Muscle of leg (tissue), 11 donors: Measurements from ENCODE around the gene CDH20. TPM values are rescaled to one million over a fixed set of nuclear protein-coding genes. Genes with fewer than 3 reads are reported as not detected.

Experiments used
- DNase-seq: peaks from one replicate; pipeline ENCODE4 v3.0.0; 2013
- H3K27ac ChIP-seq: one replicate; pipeline ENCODE4 v1.5.1; 2013; ENCODE audit warnings: mild to moderate bottlenecking, low read length, control low read depth
- H3K27me3 ChIP-seq: one replicate; pipeline ENCODE4 v1.6.1; 2013; ENCODE audit warnings: low read length; ENCODE audit not compliant: control insufficient read depth, insufficient read depth
- H3K36me3 ChIP-seq: one replicate; pipeline ENCODE4 v1.6.1; 2013; ENCODE audit warnings: low read length; ENCODE audit not compliant: control insufficient read depth, insufficient read depth
- H3K4me1 ChIP-seq: one replicate; pipeline ENCODE4 v1.6.1; 2013; ENCODE audit warnings: low read length; ENCODE audit not compliant: control insufficient read depth, insufficient read depth
- H3K4me3 ChIP-seq: one replicate; pipeline ENCODE4 v1.5.1; 2013; ENCODE audit warnings: low read length, control low read depth
- H3K9me3 ChIP-seq: replicated peaks from 2 replicates; pipeline ENCODE4 v1.6.1; 2013; ENCODE audit warnings: low read depth, low read length; ENCODE audit not compliant: control insufficient read depth
- WGBS: methylation state at CpG from one replicate; pipeline ENCODE4 v1.1.5; 2013; ENCODE audit warnings: missing lambda C conversion rate; ENCODE audit not compliant: insufficient coverage; 5-methylcytosine and 5-hydroxymethylcytosine counted together
- polyA plus RNA-seq, 8 donors: library from polyadenylated mRNA; unstranded; fragments of 120-200 nt; gene quantifications; one replicate each; pipeline versions ENCODE4 v1.2.1 to v1.2.3, GENCODE V29; 2013; ENCODE audit warnings: inconsistent platforms in 1 of 8, low replicate concordance in 1 of 8; ENCODE audit not compliant: insufficient read length in 8 of 8, insufficient read depth in 1 of 8
- total RNA-seq: library from RNA; stranded (reverse); fragments of 120-200 nt; gene quantifications from one replicate; pipeline ENCODE4 v1.2.4, GENCODE V29; 2013

CDH20 gene
- total and polyA plus RNA-seq, 9 donors, result 0.44 to 1.7 (median 1.1) TPM

- Histone ChIP-seq H3K9me3 (no peaks in the 10 kb centered on the region), H3K36me3 (no peaks in the 10 kb centered on the region), H3K4me3 (peak overlapping the region; percentile 28), H3K4me1 (peaks cover 10% of the 10 kb centered on the region), H3K27me3 (peaks cover 7% of the 10 kb centered on the region), H3K27ac (peak overlapping the region; percentile 49)
- WGBS, result 0% methylated on average over 14 of the region's 22 CpGs
- DNase-seq, result peak; percentile 78
Measured at GRCh38 chr18:61581578-61582201, 248.5 kb downstream of the CDH20 start.

GRCh38 chr18:61582202-61582710, 249.0 kb downstream of the CDH20 start:
- peak overlapping the region; percentile 28 for H3K4me3 ChIP-seq
- H3K4me1 ChIP-seq, result peaks cover 10% of the 10 kb centered on the region
- no peaks in the 10 kb centered on the region for H3K36me3 ChIP-seq
- 11% methylated on average over 11 of the region's 15 CpGs for WGBS
- peak; percentile 44 for DNase-seq
- H3K27me3 ChIP-seq, result peaks cover 7% of the 10 kb centered on the region
- no peaks in the 10 kb centered on the region for H3K9me3 ChIP-seq
- peak overlapping the region; percentile 49 for H3K27ac ChIP-seq

- WGBS, result 83% methylated on average over 1 of the region's 1 CpG
- peaks cover 10% of the 10 kb centered on the region for H3K4me1 ChIP-seq
- H3K27ac ChIP-seq, result no peak overlapping the region
- H3K4me3 ChIP-seq, result no peak overlapping the region
- no peak for DNase-seq
- H3K27me3 ChIP-seq, result peaks cover 7% of the 10 kb centered on the region
- H3K36me3 ChIP-seq, result no peaks in the 10 kb centered on the region
- H3K9me3 ChIP-seq, result no peaks in the 10 kb centered on the region
Measured at GRCh38 chr18:61583548-61583947, 250.3 kb downstream of the CDH20 start.

GRCh38 chr18:61587865-61588264, 254.6 kb downstream of the CDH20 start:
- Histone ChIP-seq H3K9me3 (no peaks in the 10 kb centered on the region), H3K36me3 (no peaks in the 10 kb centered on the region), H3K4me1 (peaks cover 3% of the 10 kb centered on the region), H3K4me3 (no peak overlapping the region), H3K27me3 (no peaks in the 10 kb centered on the region), H3K27ac (no peak overlapping the region)
- 100% methylated on average over 1 of the region's 2 CpGs for WGBS
- DNase-seq, result peak; percentile 27

- no peak overlapping the region for H3K4me3 ChIP-seq
- peak; percentile 22 for DNase-seq
- H3K27ac ChIP-seq, result no peak overlapping the region
- no peaks in the 10 kb centered on the region for H3K36me3 ChIP-seq
- H3K4me1 ChIP-seq, result peaks cover 3% of the 10 kb centered on the region
- 86% methylated on average over 2 of the region's 6 CpGs for WGBS
- no peaks in the 10 kb centered on the region for H3K27me3 ChIP-seq
- no peaks in the 10 kb centered on the region for H3K9me3 ChIP-seq
Measured at GRCh38 chr18:61589053-61589723, 256.0 kb downstream of the CDH20 start.

GRCh38 chr18:61589724-61590065, 256.5 kb downstream of the CDH20 start:
- no peaks in the 10 kb centered on the region for H3K27me3 ChIP-seq
- no peak overlapping the region for H3K27ac ChIP-seq
- H3K9me3 ChIP-seq, result no peaks in the 10 kb centered on the region
- no peak overlapping the region for H3K4me3 ChIP-seq
- whole genome bisulfite sequencing, result 50% methylated on average over 2 of the region's 4 CpGs
- no peaks in the 10 kb centered on the region for H3K36me3 ChIP-seq
- DNase-seq, result peak; percentile 79
- peaks cover 3% of the 10 kb centered on the region for H3K4me1 ChIP-seq

GRCh38 chr18:61591253-61591652, 258.0 kb downstream of the CDH20 start:
- Histone ChIP-seq H3K4me1 (peaks cover 3% of the 10 kb centered on the region), H3K4me3 (no peak overlapping the region), H3K36me3 (no peaks in the 10 kb centered on the region), H3K9me3 (no peaks in the 10 kb centered on the region), H3K27me3 (no peaks in the 10 kb centered on the region), H3K27ac (no peak overlapping the region)
- DNase-seq, result no peak

- DNase-seq, result peak; percentile 63
- no peak overlapping the region for H3K4me3 ChIP-seq
Measured at GRCh38 chr18:61595615-61596251, 262.5 kb downstream of the CDH20 start.

GRCh38 chr18:61596296-61596695, 263.1 kb downstream of the CDH20 start:
- DNase-seq, result peak; percentile 92
- Histone ChIP-seq H3K4me3 (no peak overlapping the region), H3K9me3 (no peaks in the 10 kb centered on the region), H3K4me1 (no peaks in the 10 kb centered on the region), H3K27me3 (no peaks in the 10 kb centered on the region), H3K27ac (peak overlapping the region; percentile 6), H3K36me3 (no peaks in the 10 kb centered on the region)
- no CpG with 5 or more reads among the region's 3 CpGs for WGBS

More at GRCh38 chr18:61595615-61596251, 262.5 kb downstream of the CDH20 start:
- no peaks in the 10 kb centered on the region for H3K4me1 ChIP-seq
- H3K9me3 ChIP-seq, result no peaks in the 10 kb centered on the region
- no peaks in the 10 kb centered on the region for H3K27me3 ChIP-seq
- no peaks in the 10 kb centered on the region for H3K36me3 ChIP-seq
- H3K27ac ChIP-seq, result no peak overlapping the region
- WGBS, result no CpG with 5 or more reads among the region's 8 CpGs

GRCh38 chr18:61597316-61597715, 264.1 kb downstream of the CDH20 start:
- no peaks in the 10 kb centered on the region for H3K36me3 ChIP-seq
- no peak overlapping the region for H3K27ac ChIP-seq
- no peak overlapping the region for H3K4me3 ChIP-seq
- H3K27me3 ChIP-seq, result no peaks in the 10 kb centered on the region
- WGBS, result no CpG with 5 or more reads among the region's 1 CpG
- DNase-seq, result no peak
- H3K9me3 ChIP-seq, result no peaks in the 10 kb centered on the region
- no peaks in the 10 kb centered on the region for H3K4me1 ChIP-seq
